ENCODE measurements around the gene GPRC5C. TPM values are rescaled to one million over a fixed set of nuclear protein-coding genes. Genes with fewer than 3 reads are reported as not detected.

GPRC5C gene
- total and polyA plus RNA-seq, 11 donors, result 22.2 to 59.9 (median 35.3) TPM

- peak overlapping the region; percentile 48 to 90 (median 69) for H3K4me3 ChIP-seq
- ATAC-seq, result no peak
- 0 to 1% (median 0%) methylated on average over 23 to 33 of the region's 33 CpGs; no CpG with 5 or more reads in 1 of the 4 donors for WGBS, 4 donors
- no peak for DNase-seq
- no peak for TF ChIP-seq CTCF (IDR thresholded peaks at IDR 0.05)
- no peak for TF ChIP-seq POLR2A (IDR thresholded peaks at IDR 0.05)
- intact Hi-C loops (cut with DNase I), result loop anchor here in 1 of 10 donors (2.0 kb wide), 1 partner anchor 22 kb away; no protein-coding TSS in a partner anchor
- peaks cover 0 to 49% (median 0%) of the 10 kb centered on the region in 9 donors for H3K27me3 ChIP-seq
- H3K27ac ChIP-seq, result peak overlapping the region in 11 of 12 donors; percentile 88 to 99 (median 97)
- no peaks in the 10 kb centered on the region for H3K36me3 ChIP-seq
- peaks cover 0 to 3% (median 0%) of the 10 kb centered on the region in 12 donors for H3K9me3 ChIP-seq
- H3K4me1 ChIP-seq, result peaks cover 0 to 65% (median 26%) of the 10 kb centered on the region in 12 donors
Measured at GRCh38 chr17:74432424-74432690, 469 bp downstream of the GPRC5C start.

- Histone ChIP-seq H3K36me3 (no peaks in the 10 kb centered on the region), H3K27me3 (peaks cover 0 to 49% (median 0%) of the 10 kb centered on the region in 9 donors), H3K4me1 (peaks cover 0 to 60% (median 23%) of the 10 kb centered on the region in 12 donors), H3K4me3 (peak overlapping the region; percentile 48 to 90 (median 69)), H3K9me3 (peaks cover 0 to 8% (median 5%) of the 10 kb centered on the region in 12 donors), H3K27ac (peak overlapping the region in 11 of 12 donors; percentile 88 to 99 (median 97))
- DNase-seq, result no peak
- no peak for TF ChIP-seq POLR2A (IDR thresholded peaks at IDR 0.05)
- no peak for TF ChIP-seq CTCF (IDR thresholded peaks at IDR 0.05)
- WGBS, 4 donors, result 26 to 39% (median 34%) methylated on average over 15 to 23 of the region's 23 CpGs
- intact Hi-C loops (cut with DNase I), result loop anchor here in 1 of 10 donors (2.0 kb wide), 1 partner anchor 22 kb away; no protein-coding TSS in a partner anchor
- no peak for ATAC-seq
Measured at GRCh38 chr17:74432766-74433391, 991 bp downstream of the GPRC5C start.

- Histone ChIP-seq H3K27ac (peak overlapping the region in 9 of 12 donors; percentile 92 to 99 (median 97)), H3K4me3 (peak overlapping the region in 10 of 12 donors; percentile 64 to 90 (median 70)), H3K27me3 (peaks cover 0 to 49% (median 0%) of the 10 kb centered on the region in 9 donors), H3K4me1 (peaks cover 0 to 55% (median 22%) of the 10 kb centered on the region in 12 donors), H3K36me3 (no peaks in the 10 kb centered on the region), H3K9me3 (peaks cover 0 to 14% (median 6%) of the 10 kb centered on the region in 12 donors)
- intact Hi-C loops (cut with DNase I), result loop anchor here in 1 of 10 donors (2.0 kb wide), 1 partner anchor 21 kb away; no protein-coding TSS in a partner anchor
- peak in 1 of 12 donors; percentile 18 for TF ChIP-seq CTCF (IDR thresholded peaks at IDR 0.05)
- no peak for TF ChIP-seq POLR2A (IDR thresholded peaks at IDR 0.05)
- DNase-seq, result no peak
- no peak for ATAC-seq
- WGBS, 4 donors, result 56 to 78% (median 66%) methylated on average over 10 to 17 of the region's 17 CpGs
Measured at GRCh38 chr17:74433421-74434121, 1.7 kb downstream of the GPRC5C start.

Data from heart left ventricle (tissue), 16 donors.